Transverse colon (tissue), 4 donors: ENCODE results near the gene FIBCD1. TPM values are rescaled to one million over a fixed set of nuclear protein-coding genes. Genes with fewer than 3 reads are reported as not detected.
"Not testable (repeated sequence)": the region's sequence is repeated elsewhere in the genome, so short reads cannot be mapped to it uniquely, and the experiment has no call there.

Experiments used
- DNase-seq: peaks from one replicate; pipeline ENCODE4 v3.0.0-alpha.2; 2019
- H3K27ac ChIP-seq, 4 donors: fragments of 200-600 bp; sonication (generic); 2 replicates each; pipeline ENCODE4 v1.5.1; 2016 to 2018; ENCODE audit warnings: inconsistent platforms in 4 of 4
- H3K27me3 ChIP-seq: fragments of 200-600 bp; sonication (generic); 2 replicates; pipeline ENCODE4 v1.5.1; 2017; ENCODE audit warnings: inconsistent platforms
- H3K36me3 ChIP-seq, 4 donors: fragments of 200-600 bp; sonication (generic); 2 replicates each; pipeline ENCODE4 v1.5.1; 2017 to 2019; ENCODE audit warnings: inconsistent platforms in 4 of 4
- H3K4me1 ChIP-seq, 4 donors: fragments of 200-600 bp; sonication (generic); 2 replicates each; pipeline ENCODE4 v1.5.1; 2017 to 2020; ENCODE audit warnings: inconsistent platforms in 4 of 4
- H3K4me3 ChIP-seq, 4 donors: fragments of 200-600 bp; sonication (generic); 1 replicate in 1 of 4; 2 replicates in 3 of 4; pipeline versions ENCODE4 v1.5.1 to v1.6.1; 2017 to 2019; ENCODE audit warnings: inconsistent platforms in 4 of 4
- H3K9me3 ChIP-seq, 2 donors: fragments of 200-600 bp; sonication (generic); 2 replicates each; pipeline ENCODE4 v1.5.1; 2017 to 2019; ENCODE audit warnings: inconsistent platforms in 2 of 2
- EP300 ChIP-seq: sonication (generic); formaldehyde crosslinking; IDR thresholded peaks from one replicate; pipeline ENCODE4 v1.6.1; 2017; ENCODE audit warnings: antibody characterized with exemption, low read depth
- POLR2A ChIP-seq: fragments of 450-650 bp; IDR thresholded peaks from one replicate; pipeline ENCODE4 v1.6.1; 2016; ENCODE audit warnings: antibody characterized with exemption, mild to moderate bottlenecking, moderate library complexity
- POLR2AphosphoS5 ChIP-seq, 3 donors: sonication (generic); formaldehyde crosslinking; IDR thresholded peaks; one replicate each; pipeline ENCODE4 v1.6.1; 2016; ENCODE audit warnings: antibody characterized with exemption in 3 of 3
- WGBS, 2 donors: methylation state at CpG; one replicate each; pipeline ENCODE4 v1.1.5; 2018; ENCODE audit warnings: low coverage in 1 of 2; 5-methylcytosine and 5-hydroxymethylcytosine counted together
- in situ Hi-C, 4 donors: fragments of 200-750 bp; cut with MboI; loops; one replicate each; pipeline versions ENCODE4 v1.15.0 to v1.15.1; 2017; ENCODE audit warnings: low sequenced_read_pairs in 3 of 4, low pct_ligation_motif_present in 1 of 4, low pct_unique_long_range_greater_than_20kb in 1 of 4
- intact Hi-C: fragments of 100-400 bp; cut with DNase I; formaldehyde crosslinking; loops from one replicate; pipeline ENCODE4 v1.15.1; 2023; ENCODE audit warnings: low total_unique reads
- total RNA-seq, 4 donors: library from RNA; depleted of rRNA; stranded (reverse); fragments of >200 nt; gene quantifications; one replicate each; pipeline ENCODE4 v1.1.0, GENCODE V29; 2016
- TF ChIP-seq, protein P1 (sequence below), 5 experiments: fragments of 200-600 bp in 3 of 5; fragments of 450-650 bp in 2 of 5; sonication (generic) in 3 of 5; IDR thresholded peaks; 1 replicate in 2 of 5; 2 replicates in 3 of 5; pipeline ENCODE4 v1.5.1; 2016 to 2017; ENCODE audit warnings: antibody characterized with exemption in 5 of 5, inconsistent platforms in 3 of 5, mild to moderate bottlenecking in 2 of 5, moderate library complexity in 1 of 5

Gene FIBCD1
- total RNA-seq, 4 donors from 2014 or later: 1.6 to 54.7 (median 3.3) TPM; not detected in 1

DNA sequence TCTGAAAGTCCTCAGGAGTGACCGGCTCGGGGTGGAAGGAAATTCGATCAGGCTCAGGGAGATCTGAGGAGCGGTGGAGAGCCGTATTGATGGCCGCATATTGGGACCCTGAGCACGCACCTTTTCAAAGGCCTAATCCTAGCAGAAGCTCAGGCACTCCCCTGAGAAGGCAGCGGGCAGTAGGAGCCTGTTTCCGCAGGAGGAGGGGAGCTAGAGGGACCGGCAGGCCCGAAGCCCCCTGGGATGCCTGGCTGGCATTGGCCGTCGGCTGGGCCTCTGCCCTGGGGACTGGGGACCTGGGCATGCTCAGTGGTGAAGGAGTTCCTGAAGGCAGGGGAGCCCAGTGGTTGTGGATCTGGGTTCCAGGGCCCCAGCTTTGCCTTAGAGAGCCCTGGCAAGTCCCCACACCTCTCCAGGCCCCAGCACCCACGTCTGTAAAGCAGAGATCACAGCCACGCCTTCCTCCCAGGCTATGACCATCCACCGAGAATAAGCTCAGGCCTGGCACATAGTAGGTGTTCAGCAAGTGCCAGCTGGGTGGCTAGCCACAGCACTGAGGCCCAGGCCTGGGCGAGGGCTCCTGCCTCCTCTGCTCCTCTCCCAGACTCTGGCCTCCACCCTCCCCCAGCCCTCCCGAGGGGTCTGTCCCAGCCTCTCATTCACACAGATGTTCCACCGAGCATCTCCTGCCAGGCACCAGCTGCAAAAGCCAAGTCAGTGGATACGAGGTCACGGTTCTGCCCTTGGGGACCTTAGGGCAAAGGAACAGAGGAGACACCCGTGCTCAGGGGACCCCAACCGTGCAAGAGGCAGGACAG lies 25.2 kb downstream of the FIBCD1 start:
- in situ Hi-C loops: no loop called here
- TF ChIP-seq, protein P1, sequence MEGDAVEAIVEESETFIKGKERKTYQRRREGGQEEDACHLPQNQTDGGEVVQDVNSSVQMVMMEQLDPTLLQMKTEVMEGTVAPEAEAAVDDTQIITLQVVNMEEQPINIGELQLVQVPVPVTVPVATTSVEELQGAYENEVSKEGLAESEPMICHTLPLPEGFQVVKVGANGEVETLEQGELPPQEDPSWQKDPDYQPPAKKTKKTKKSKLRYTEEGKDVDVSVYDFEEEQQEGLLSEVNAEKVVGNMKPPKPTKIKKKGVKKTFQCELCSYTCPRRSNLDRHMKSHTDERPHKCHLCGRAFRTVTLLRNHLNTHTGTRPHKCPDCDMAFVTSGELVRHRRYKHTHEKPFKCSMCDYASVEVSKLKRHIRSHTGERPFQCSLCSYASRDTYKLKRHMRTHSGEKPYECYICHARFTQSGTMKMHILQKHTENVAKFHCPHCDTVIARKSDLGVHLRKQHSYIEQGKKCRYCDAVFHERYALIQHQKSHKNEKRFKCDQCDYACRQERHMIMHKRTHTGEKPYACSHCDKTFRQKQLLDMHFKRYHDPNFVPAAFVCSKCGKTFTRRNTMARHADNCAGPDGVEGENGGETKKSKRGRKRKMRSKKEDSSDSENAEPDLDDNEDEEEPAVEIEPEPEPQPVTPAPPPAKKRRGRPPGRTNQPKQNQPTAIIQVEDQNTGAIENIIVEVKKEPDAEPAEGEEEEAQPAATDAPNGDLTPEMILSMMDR (IDR thresholded peaks at IDR 0.05): no peak
- TF ChIP-seq POLR2AphosphoS5 (IDR thresholded peaks at IDR 0.05) (no peak), EP300 (no peak), POLR2A (no peak)
- Histone ChIP-seq H3K27me3 (peaks cover 23% of the 10 kb centered on the region), H3K4me3 (no peak overlapping the region), H3K9me3 (no peaks in the 10 kb centered on the region), H3K27ac (no peak overlapping the region), H3K4me1 (no peaks in the 10 kb centered on the region), H3K36me3 (no peaks in the 10 kb centered on the region)
- intact Hi-C loops: no loop called here
- 72% methylated on average over 23 of the region's 23 CpGs; no CpG with 5 or more reads in 1 of the 2 donors for WGBS, 2 donors
- no peak for DNase-seq

DNA sequence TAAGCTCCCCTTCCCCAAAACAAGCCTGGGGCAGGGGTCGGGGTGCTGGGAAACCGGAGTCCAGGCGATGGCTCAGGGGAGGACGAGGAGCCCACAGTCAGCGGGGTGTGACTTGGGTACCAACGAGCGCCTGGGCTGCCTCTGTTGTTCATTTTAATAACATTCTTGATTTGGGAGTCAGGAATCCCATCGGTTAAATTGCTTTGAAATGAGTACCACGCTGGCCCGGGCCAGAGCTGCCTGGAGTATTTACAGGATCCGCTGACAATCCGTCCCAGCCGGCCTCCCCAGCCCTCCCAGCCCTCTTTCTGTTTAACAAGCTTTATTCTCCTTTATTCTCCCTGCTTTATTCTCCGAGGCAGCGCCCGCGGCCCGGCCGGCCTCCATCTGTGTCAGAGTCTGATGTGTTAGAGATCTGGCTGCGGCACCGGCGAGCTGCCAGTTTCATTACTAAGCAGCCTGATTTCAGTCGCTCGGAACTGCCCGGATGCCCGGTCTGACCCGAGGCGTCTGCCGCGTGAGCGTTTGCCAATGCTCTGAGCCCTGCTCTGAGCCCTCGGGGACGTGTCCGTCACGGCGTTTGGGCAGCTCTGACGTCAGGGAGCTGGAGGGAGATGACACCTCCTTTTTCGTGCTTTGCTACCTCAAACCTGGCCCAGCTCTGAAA lies 26.0 kb downstream of the FIBCD1 start:
- in situ Hi-C loops: no loop called here
- TF ChIP-seq EP300 (no peak), POLR2AphosphoS5 (IDR thresholded peaks at IDR 0.05) (no peak), POLR2A (no peak)
- TF ChIP-seq, protein P1 (IDR thresholded peaks at IDR 0.05): no peak
- no peak for DNase-seq
- Histone ChIP-seq H3K27me3 (peaks cover 16% of the 10 kb centered on the region), H3K9me3 (no peaks in the 10 kb centered on the region), H3K4me3 (peak overlapping the region in 1 of 4 donors; percentile 9), H3K4me1 (no peaks in the 10 kb centered on the region), H3K36me3 (no peaks in the 10 kb centered on the region), H3K27ac (no peak overlapping the region)
- intact Hi-C loops: no loop called here
- WGBS, 2 donors: 79 to 92% methylated on average over 5 to 38 of the region's 38 CpGs

DNA sequence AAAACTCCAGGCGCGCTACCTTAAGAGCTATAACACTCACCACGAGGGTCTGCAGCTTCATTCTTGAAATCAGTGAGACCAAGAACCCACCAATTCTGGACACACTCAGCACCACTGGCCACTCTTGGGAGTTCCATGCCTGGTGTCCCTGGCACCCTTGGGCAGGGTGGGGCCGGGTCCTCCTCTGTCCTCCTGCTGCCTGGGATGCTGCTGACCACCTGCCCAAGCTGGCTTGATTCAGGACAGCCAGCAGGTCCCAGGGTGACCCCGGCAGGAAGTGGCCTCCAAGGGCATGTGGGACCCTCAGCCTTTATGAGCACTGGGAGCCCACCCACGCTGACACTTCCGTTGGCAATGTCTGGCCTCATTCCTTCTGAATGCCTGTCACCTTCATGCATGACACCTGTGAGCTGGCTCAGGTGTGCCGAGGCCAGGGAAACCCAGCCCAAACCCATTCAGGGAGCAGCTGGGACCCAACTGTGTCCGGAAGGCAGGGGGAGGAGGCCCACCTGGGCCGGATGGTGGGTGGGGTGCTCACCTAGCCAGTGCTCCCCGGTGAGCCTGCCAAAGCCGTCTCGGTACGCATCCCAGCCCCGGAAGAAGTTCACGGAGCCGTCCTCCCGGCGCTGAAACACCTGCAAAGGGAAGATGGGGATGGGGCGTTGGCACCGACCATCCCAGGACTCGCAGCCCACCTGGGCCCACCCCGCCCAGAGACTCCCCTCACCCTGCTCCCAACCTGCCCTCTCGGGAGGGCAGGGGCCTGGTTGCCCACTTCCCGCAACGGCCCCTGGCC lies 27.6 kb downstream of the FIBCD1 start:
- TF ChIP-seq, protein P1 (IDR thresholded peaks at IDR 0.05): no peak
- no peak for TF ChIP-seq EP300
- no peak for TF ChIP-seq POLR2AphosphoS5 (IDR thresholded peaks at IDR 0.05)
- no peak for TF ChIP-seq POLR2A
- intact Hi-C loops (no loop called here), in situ Hi-C loops (no loop called here)
- no peaks in the 10 kb centered on the region for H3K36me3 ChIP-seq
- peaks cover 12% of the 10 kb centered on the region for H3K27me3 ChIP-seq
- no peak for DNase-seq
- no peaks in the 10 kb centered on the region for H3K4me1 ChIP-seq
- no peak overlapping the region for H3K4me3 ChIP-seq
- H3K9me3 ChIP-seq: no peaks in the 10 kb centered on the region
- 70 to 90% methylated on average over 2 to 20 of the region's 26 CpGs for WGBS, 2 donors
- H3K27ac ChIP-seq: no peak overlapping the region

DNA sequence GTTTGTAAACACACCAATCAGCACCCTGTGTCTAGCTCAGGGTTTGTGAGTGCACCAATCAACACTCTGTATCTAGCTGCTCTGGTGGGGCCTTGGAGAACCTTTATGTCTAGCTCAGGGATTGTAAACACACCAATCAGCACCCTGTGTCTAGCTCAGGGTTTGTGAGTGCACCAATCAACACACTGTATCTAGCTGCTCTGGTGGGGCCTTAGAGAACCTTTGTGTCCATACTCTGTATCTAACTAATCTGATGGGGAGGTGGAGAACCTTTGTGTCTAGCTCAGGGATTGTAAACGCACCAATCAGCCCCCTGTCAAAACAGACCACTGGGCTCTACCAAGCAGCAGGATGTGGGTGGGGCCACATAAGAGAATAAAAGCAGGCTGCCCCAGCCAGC lies 28.4 kb downstream of the FIBCD1 start:
- H3K4me3 ChIP-seq, DNase-seq, H3K36me3 ChIP-seq, H3K9me3 ChIP-seq, in situ Hi-C loops, H3K27ac ChIP-seq, H3K4me1 ChIP-seq, intact Hi-C loops: not testable (repeated sequence)
- 80% methylated on average over 1 of the region's 1 CpG; no CpG with 5 or more reads in 1 of the 2 donors for WGBS, 2 donors
- peaks cover 12% of the 10 kb centered on the region for H3K27me3 ChIP-seq

DNA sequence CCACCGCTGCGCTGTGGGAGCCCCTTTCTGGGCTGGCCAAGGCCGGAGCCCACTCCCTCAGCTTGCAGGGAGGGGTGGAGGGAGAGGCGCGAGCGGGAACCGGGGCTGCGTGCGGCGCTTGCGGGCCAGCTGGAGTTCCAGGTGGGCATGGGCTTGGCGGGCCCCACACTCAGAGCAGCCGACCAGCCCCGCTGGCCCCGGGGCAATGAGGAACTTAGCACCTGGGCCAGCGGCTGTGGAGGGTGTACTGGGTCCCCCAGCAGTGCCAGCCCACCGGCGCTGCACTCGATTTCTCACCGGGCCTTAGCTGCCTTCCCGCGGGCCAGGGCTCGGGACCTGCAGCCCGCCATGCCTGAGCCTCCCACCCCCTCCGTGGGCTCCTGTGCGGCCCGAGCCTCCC lies 29.0 kb downstream of the FIBCD1 start:
- H3K4me1 ChIP-seq, H3K36me3 ChIP-seq, intact Hi-C loops, DNase-seq, H3K27ac ChIP-seq, H3K4me3 ChIP-seq, H3K9me3 ChIP-seq, in situ Hi-C loops: not testable (repeated sequence)
- peaks cover 11% of the 10 kb centered on the region for H3K27me3 ChIP-seq
- 95% methylated on average over 26 of the region's 27 CpGs; no CpG with 5 or more reads in 1 of the 2 donors for WGBS, 2 donors
